HEK293 (cell line): ENCODE data around the gene TMEM88.
A peak's percentile ranks its signal among the peaks of the same experiment; 100 is the strongest.

Experiments used
- BCL11A ChIP-seq: fragments of 450-650 bp; formaldehyde crosslinking; IDR thresholded peaks from 2 replicates; pipeline ENCODE4 v1.5.1; 2016; ENCODE audit warnings: low read depth, missing biosample characterization, missing genetic modification characterization
- BCL11B ChIP-seq: fragments of 450-650 bp; formaldehyde crosslinking; IDR thresholded peaks from 2 replicates; pipeline ENCODE4 v1.5.1; 2016; ENCODE audit warnings: low read depth, missing biosample characterization, missing genetic modification characterization
- HIC1 ChIP-seq: fragments of 450-650 bp; formaldehyde crosslinking; IDR thresholded peaks from 2 replicates; pipeline ENCODE4 v1.5.1; 2016; ENCODE audit warnings: missing biosample characterization, missing genetic modification characterization
- HOXC10 ChIP-seq: sonication (generic); formaldehyde crosslinking; IDR thresholded peaks from 2 replicates; pipeline ENCODE4 v1.8.1; 2023; ENCODE audit warnings: mild to moderate bottlenecking, missing genetic modification reagents
- IKZF3 ChIP-seq: fragments of 450-650 bp; IDR thresholded peaks from 2 replicates; pipeline ENCODE4 v1.5.0; 2018; ENCODE audit warnings: missing biosample characterization, mild to moderate bottlenecking, missing genetic modification characterization, moderate library complexity
- KLF16 ChIP-seq: fragments of 450-650 bp; formaldehyde crosslinking; IDR thresholded peaks from 2 replicates; pipeline ENCODE4 v1.5.1; 2017; ENCODE audit warnings: missing biosample characterization, missing genetic modification characterization
- KLF8 ChIP-seq: fragments of 450-650 bp; formaldehyde crosslinking; IDR thresholded peaks from 2 replicates; pipeline ENCODE4 v1.5.1; 2016; ENCODE audit warnings: missing biosample characterization, missing genetic modification characterization
- PRDM1 ChIP-seq: fragments of 450-650 bp; formaldehyde crosslinking; IDR thresholded peaks from 2 replicates; pipeline ENCODE4; 2016; ENCODE audit warnings: missing biosample characterization, missing genetic modification characterization
- SP3 ChIP-seq: fragments of 450-650 bp; formaldehyde crosslinking; IDR thresholded peaks from 2 replicates; pipeline ENCODE4 v1.5.1; 2016; ENCODE audit warnings: missing biosample characterization, missing genetic modification characterization
- ZBTB20 ChIP-seq: fragments of 450-650 bp; formaldehyde crosslinking; IDR thresholded peaks from 2 replicates; pipeline ENCODE4 v1.5.1; 2016; ENCODE audit warnings: missing biosample characterization, missing genetic modification characterization
- ZBTB21 ChIP-seq: fragments of 450-650 bp; formaldehyde crosslinking; IDR thresholded peaks from 2 replicates; pipeline ENCODE4 v1.5.1; 2017; ENCODE audit warnings: missing biosample characterization, missing genetic modification characterization
- ZBTB48 ChIP-seq: fragments of 450-650 bp; formaldehyde crosslinking; IDR thresholded peaks from 2 replicates; pipeline ENCODE4 v1.5.1; 2016; ENCODE audit warnings: missing biosample characterization, missing genetic modification characterization
- ZFHX2 ChIP-seq: fragments of 450-650 bp; formaldehyde crosslinking; conservative IDR thresholded peaks from 2 replicates; pipeline ENCODE4 v1.5.1; 2016; ENCODE audit warnings: missing biosample characterization, missing genetic modification characterization
- ZFP37 ChIP-seq: fragments of 450-650 bp; formaldehyde crosslinking; IDR thresholded peaks from 2 replicates; pipeline ENCODE4 v1.5.1; 2016; ENCODE audit warnings: missing biosample characterization, missing genetic modification characterization
- ZFP69B ChIP-seq: fragments of 450-650 bp; formaldehyde crosslinking; IDR thresholded peaks from 2 replicates; pipeline ENCODE4 v1.5.1; 2016; ENCODE audit warnings: missing biosample characterization, missing genetic modification characterization
- ZNF138 ChIP-seq: fragments of 450-650 bp; formaldehyde crosslinking; IDR thresholded peaks from 2 replicates; pipeline ENCODE4 v1.5.1; 2016; ENCODE audit warnings: missing biosample characterization, missing genetic modification characterization, borderline replicate concordance
- ZNF140 ChIP-seq: fragments of 450-650 bp; formaldehyde crosslinking; IDR thresholded peaks from 2 replicates; pipeline ENCODE4 v1.5.1; 2016; ENCODE audit warnings: missing biosample characterization, missing genetic modification characterization
- ZNF341 ChIP-seq: fragments of 450-650 bp; formaldehyde crosslinking; IDR thresholded peaks from 2 replicates; pipeline ENCODE4; 2016; ENCODE audit warnings: low read depth, missing biosample characterization, missing genetic modification characterization
- ZNF366 ChIP-seq: fragments of 450-650 bp; formaldehyde crosslinking; conservative IDR thresholded peaks from 2 replicates; pipeline ENCODE4 v1.5.1; 2016; ENCODE audit warnings: missing biosample characterization, missing genetic modification characterization
- ZNF37A ChIP-seq: fragments of 450-650 bp; IDR thresholded peaks from 2 replicates; pipeline ENCODE4 v1.5.1; 2018; ENCODE audit warnings: missing biosample characterization, missing genetic modification characterization
- ZNF398 ChIP-seq: fragments of 450-650 bp; formaldehyde crosslinking; IDR thresholded peaks from 2 replicates; pipeline ENCODE4 v1.5.1; 2017; ENCODE audit warnings: missing biosample characterization, missing genetic modification characterization
- ZNF501 ChIP-seq: fragments of 450-650 bp; formaldehyde crosslinking; IDR thresholded peaks from 2 replicates; pipeline ENCODE4 v1.5.1; 2016; ENCODE audit warnings: missing biosample characterization, missing genetic modification characterization
- ZNF544 ChIP-seq: fragments of 450-650 bp; formaldehyde crosslinking; IDR thresholded peaks from 2 replicates; pipeline ENCODE4 v1.5.0; 2017; ENCODE audit warnings: missing biosample characterization, missing genetic modification characterization
- ZNF560 ChIP-seq: fragments of 450-650 bp; formaldehyde crosslinking; IDR thresholded peaks from 2 replicates; pipeline ENCODE4 v1.5.1; 2017; ENCODE audit warnings: missing biosample characterization, missing genetic modification characterization, borderline replicate concordance
- ZNF639 ChIP-seq: fragments of 450-650 bp; formaldehyde crosslinking; IDR thresholded peaks from 2 replicates; pipeline ENCODE4 v1.5.1; 2016; ENCODE audit warnings: missing biosample characterization, missing genetic modification characterization
- TF ChIP-seq, protein P1 (sequence below): fragments of 450-650 bp; formaldehyde crosslinking; IDR thresholded peaks from 2 replicates; pipeline ENCODE4 v1.5.1; 2016; ENCODE audit warnings: missing biosample characterization, missing genetic modification characterization
- TF ChIP-seq, protein P2 (sequence below): fragments of 450-650 bp; formaldehyde crosslinking; conservative IDR thresholded peaks from 2 replicates; pipeline ENCODE4 v1.5.1; 2016; ENCODE audit warnings: low read depth, missing biosample characterization, missing genetic modification characterization
- TF ChIP-seq, protein P3 (sequence below): fragments of 450-650 bp; formaldehyde crosslinking; optimal IDR thresholded peaks from 2 replicates; pipeline ENCODE3; 2016; ENCODE audit warnings: missing biosample characterization, mild to moderate bottlenecking, missing genetic modification characterization

The TMEM88 gene

GRCh38 chr17:7842380-7843256 lies 12.2 kb upstream of the TMEM88 start (continued):
- TF ChIP-seq ZNF398 (peak; percentile 89), ZNF560 (tag by site-specific recombination) (no peak), ZFP69B (peak; percentile 7; the same call in 1 of the 2 replicates), ZNF639 (tag by site-specific recombination) (peak; percentile 64; the same call in 1 of the 2 replicates), ZBTB48 (tag by site-specific recombination) (peak; percentile 66), ZNF341 (tag by site-specific recombination) (peak; percentile 58), SP3 (peak; percentile 67), ZFP37 (tag by site-specific recombination) (peak; percentile 55; the same call in 1 of the 2 replicates), KLF8 (peak; percentile 73), ZNF366 (tag by site-specific recombination) (peak; percentile 83), ZNF37A (0 out of 2 replicates have a peak, but pooled peaks have one; percentile 49), ZFHX2 (tag by site-specific recombination) (peak; percentile 98), ZNF501 (tag by site-specific recombination) (0 out of 2 replicates have a peak, but pooled peaks have one; percentile 17), BCL11A (tag by site-specific recombination) (peak; percentile 53; the same call in 1 of the 2 replicates), BCL11B (peak; percentile 57), IKZF3 (peak; percentile 86), PRDM1 (tag by site-specific recombination) (peak; percentile 87), ZNF140 (tag by site-specific recombination) (no peak), KLF16 (tag by site-specific recombination) (peak; percentile 47), ZBTB21 (tag by site-specific recombination) (peak; percentile 42), HIC1 (tag by site-specific recombination) (peak; percentile 27), ZNF544 (tag by site-specific recombination) (no peak), ZNF138 (tag by site-specific recombination) (no peak), HOXC10 (CRISPR knock-in tag) (no peak), ZBTB20 (tag by site-specific recombination) (0 out of 2 replicates have a peak, but pooled peaks have one; percentile 74)
- TF ChIP-seq, protein P1, sequence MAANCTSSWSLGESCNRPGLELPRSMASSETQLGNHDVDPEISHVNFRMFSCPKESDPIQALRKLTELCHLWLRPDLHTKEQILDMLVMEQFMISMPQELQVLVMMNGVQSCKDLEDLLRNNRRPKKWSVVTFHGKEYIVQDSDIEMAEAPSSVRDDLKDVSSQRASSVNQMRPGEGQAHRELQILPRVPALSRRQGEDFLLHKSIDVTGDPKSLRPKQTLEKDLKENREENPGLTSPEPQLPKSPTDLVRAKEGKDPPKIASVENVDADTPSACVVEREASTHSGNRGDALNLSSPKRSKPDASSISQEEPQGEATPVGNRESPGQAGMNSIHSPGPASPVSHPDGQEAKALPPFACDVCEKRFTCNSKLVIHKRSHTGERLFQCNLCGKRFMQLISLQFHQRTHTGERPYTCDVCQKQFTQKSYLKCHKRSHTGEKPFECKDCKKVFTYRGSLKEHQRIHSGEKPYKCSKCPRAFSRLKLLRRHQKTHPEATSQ (tag by site-specific recombination) = peak; percentile 16; the same call in 1 of the 2 replicates
- TF ChIP-seq, protein P2, sequence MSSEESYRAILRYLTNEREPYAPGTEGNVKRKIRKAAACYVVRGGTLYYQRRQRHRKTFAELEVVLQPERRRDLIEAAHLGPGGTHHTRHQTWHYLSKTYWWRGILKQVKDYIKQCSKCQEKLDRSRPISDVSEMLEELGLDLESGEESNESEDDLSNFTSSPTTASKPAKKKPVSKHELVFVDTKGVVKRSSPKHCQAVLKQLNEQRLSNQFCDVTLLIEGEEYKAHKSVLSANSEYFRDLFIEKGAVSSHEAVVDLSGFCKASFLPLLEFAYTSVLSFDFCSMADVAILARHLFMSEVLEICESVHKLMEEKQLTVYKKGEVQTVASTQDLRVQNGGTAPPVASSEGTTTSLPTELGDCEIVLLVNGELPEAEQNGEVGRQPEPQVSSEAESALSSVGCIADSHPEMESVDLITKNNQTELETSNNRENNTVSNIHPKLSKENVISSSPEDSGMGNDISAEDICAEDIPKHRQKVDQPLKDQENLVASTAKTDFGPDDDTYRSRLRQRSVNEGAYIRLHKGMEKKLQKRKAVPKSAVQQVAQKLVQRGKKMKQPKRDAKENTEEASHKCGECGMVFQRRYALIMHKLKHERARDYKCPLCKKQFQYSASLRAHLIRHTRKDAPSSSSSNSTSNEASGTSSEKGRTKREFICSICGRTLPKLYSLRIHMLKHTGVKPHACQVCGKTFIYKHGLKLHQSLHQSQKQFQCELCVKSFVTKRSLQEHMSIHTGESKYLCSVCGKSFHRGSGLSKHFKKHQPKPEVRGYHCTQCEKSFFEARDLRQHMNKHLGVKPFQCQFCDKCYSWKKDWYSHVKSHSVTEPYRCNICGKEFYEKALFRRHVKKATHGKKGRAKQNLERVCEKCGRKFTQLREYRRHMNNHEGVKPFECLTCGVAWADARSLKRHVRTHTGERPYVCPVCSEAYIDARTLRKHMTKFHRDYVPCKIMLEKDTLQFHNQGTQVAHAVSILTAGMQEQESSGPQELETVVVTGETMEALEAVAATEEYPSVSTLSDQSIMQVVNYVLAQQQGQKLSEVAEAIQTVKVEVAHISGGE (tag by site-specific recombination) = peak; percentile 97
- TF ChIP-seq, protein P3, sequence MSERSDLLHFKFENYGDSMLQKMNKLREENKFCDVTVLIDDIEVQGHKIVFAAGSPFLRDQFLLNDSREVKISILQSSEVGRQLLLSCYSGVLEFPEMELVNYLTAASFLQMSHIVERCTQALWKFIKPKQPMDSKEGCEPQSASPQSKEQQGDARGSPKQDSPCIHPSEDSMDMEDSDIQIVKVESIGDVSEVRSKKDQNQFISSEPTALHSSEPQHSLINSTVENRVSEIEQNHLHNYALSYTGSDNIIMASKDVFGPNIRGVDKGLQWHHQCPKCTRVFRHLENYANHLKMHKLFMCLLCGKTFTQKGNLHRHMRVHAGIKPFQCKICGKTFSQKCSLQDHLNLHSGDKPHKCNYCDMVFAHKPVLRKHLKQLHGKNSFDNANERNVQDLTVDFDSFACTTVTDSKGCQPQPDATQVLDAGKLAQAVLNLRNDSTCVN (tag by site-specific recombination) = peak; percentile 76
